Measurements from ENCODE around the gene CFAP157. TPM values are rescaled to one million over a fixed set of nuclear protein-coding genes. Genes with fewer than 3 reads are reported as not detected.

Gene CFAP157
- total RNA-seq, 1 donor from 2014 or later: 25.9 TPM

- Histone ChIP-seq H3K27me3 (ENCODE audit: low read depth) (no peaks in the 10 kb centered on the region), H3K27ac (no peak overlapping the region), H3K36me3 (peaks cover 53% of the 10 kb centered on the region), H3K4me1 (peaks cover 42% of the 10 kb centered on the region), H3K4me3 (no peak overlapping the region), H3K9me3 (no peaks in the 10 kb centered on the region)
- intact Hi-C loops (cut with DNase I): loop anchor here (10.0 kb wide), 1 partner anchor 144 kb away; no protein-coding TSS in a partner anchor
- TF ChIP-seq CTCF (IDR thresholded peaks at IDR 0.05): no peak
- no peak for DNase-seq
- no peak for ATAC-seq
Measured at GRCh38 chr9:127738666-127739065, 31.9 kb downstream of the CFAP157 start.

- H3K4me3 ChIP-seq: no peak overlapping the region
- intact Hi-C loops (cut with DNase I): loop anchor here (10.0 kb wide), 1 partner anchor 145 kb away; no protein-coding TSS in a partner anchor
- no peak for DNase-seq
- no peaks in the 10 kb centered on the region for H3K27me3 ChIP-seq (ENCODE audit: low read depth)
- no peak for TF ChIP-seq CTCF (IDR thresholded peaks at IDR 0.05)
- no peak for ATAC-seq
- peaks cover 31% of the 10 kb centered on the region for H3K4me1 ChIP-seq
- H3K9me3 ChIP-seq: no peaks in the 10 kb centered on the region
- H3K36me3 ChIP-seq: peaks cover 63% of the 10 kb centered on the region
- H3K27ac ChIP-seq: peak overlapping the region; percentile 40
Measured at GRCh38 chr9:127739614-127740330, 33.0 kb downstream of the CFAP157 start.

GRCh38 chr9:127741831-127742434, 35.1 kb downstream of the CFAP157 start:
- no peak overlapping the region for H3K27ac ChIP-seq
- intact Hi-C loops (cut with DNase I): no loop called here
- no peak for TF ChIP-seq CTCF (IDR thresholded peaks at IDR 0.05)
- peak; percentile 90 for DNase-seq
- peak; percentile 83 to 87 for ATAC-seq
- peaks cover 31% of the 10 kb centered on the region for H3K4me1 ChIP-seq
- H3K4me3 ChIP-seq: peak overlapping the region; percentile 39
- H3K27me3 ChIP-seq (ENCODE audit: low read depth): no peaks in the 10 kb centered on the region
- no peaks in the 10 kb centered on the region for H3K9me3 ChIP-seq
- peaks cover 85% of the 10 kb centered on the region for H3K36me3 ChIP-seq

- TF ChIP-seq CTCF (IDR thresholded peaks at IDR 0.05): no peak
- H3K4me1 ChIP-seq: peaks cover 31% of the 10 kb centered on the region
- ATAC-seq: peak; percentile 15 to 43
- no peak overlapping the region for H3K27ac ChIP-seq
- H3K9me3 ChIP-seq: no peaks in the 10 kb centered on the region
- no peak for DNase-seq
- H3K27me3 ChIP-seq (ENCODE audit: low read depth): no peaks in the 10 kb centered on the region
- H3K4me3 ChIP-seq: peak overlapping the region; percentile 39
- peaks cover 91% of the 10 kb centered on the region for H3K36me3 ChIP-seq
- intact Hi-C loops (cut with DNase I): no loop called here
Measured at GRCh38 chr9:127742435-127743088, 35.8 kb downstream of the CFAP157 start.

GRCh38 chr9:127744398-127745110, 37.8 kb downstream of the CFAP157 start:
- Histone ChIP-seq H3K36me3 (peaks cover 91% of the 10 kb centered on the region), H3K4me3 (no peak overlapping the region), H3K9me3 (no peaks in the 10 kb centered on the region), H3K27me3 (ENCODE audit: low read depth) (no peaks in the 10 kb centered on the region), H3K27ac (no peak overlapping the region), H3K4me1 (peaks cover 31% of the 10 kb centered on the region)
- intact Hi-C loops (cut with DNase I): no loop called here
- no peak for DNase-seq
- no peak for TF ChIP-seq CTCF (IDR thresholded peaks at IDR 0.05)
- ATAC-seq: no peak

Measured in lower lobe of right lung (tissue), 2 donors.